MCF 10A (cell line): ENCODE data around the gene TES. TPM values are rescaled to one million over a fixed set of nuclear protein-coding genes. Genes with fewer than 3 reads are reported as not detected.

ENCODE experiments used
- BruUV-seq: library from RNA; stranded (reverse); fragments of 400-500 nt; replicated peaks from 2 replicates; lab custom pipeline; 2021; lab: Mats Ljungman, UMichigan
- CTCF ChIA-PET: fragments of 300-600 bp; sonication (Branson Sonifier 250); formaldehyde crosslinking; extraction: SDS; loops from one replicate; lab custom pipeline; 2021; ENCODE audit warnings: antibody characterized with exemption, inconsistent platforms; lab: Yijun Ruan, JAX
- POLR2A ChIA-PET: fragments of 300-600, 350-650 bp; sonication (Branson Sonifier 250); formaldehyde crosslinking; extraction: SDS; loops from one replicate; lab custom pipeline; 2020; ENCODE audit warnings: antibody characterized with exemption, inconsistent platforms; lab: Yijun Ruan, JAX
- DNase-seq: peaks from one replicate; pipeline ENCODE4 v3.0.0-alpha.2; 2018; ENCODE audit not compliant: unreplicated experiment
- H3K27ac Mint-ChIP-seq: one replicate; pipeline ENCODE4 v1.8.0; 2022; ENCODE audit warnings: mild to moderate bottlenecking, low read depth, mixed read lengths; ENCODE audit not compliant: unreplicated experiment
- H3K27me3 Mint-ChIP-seq: one replicate; pipeline ENCODE4 v1.8.0; 2022; ENCODE audit warnings: mixed read lengths; ENCODE audit not compliant: insufficient read depth, unreplicated experiment
- H3K36me3 Mint-ChIP-seq: one replicate; pipeline ENCODE4 v1.8.0; 2022; ENCODE audit warnings: mild to moderate bottlenecking, moderate library complexity, mixed read lengths; ENCODE audit not compliant: insufficient read depth, unreplicated experiment
- H3K4me1 Mint-ChIP-seq: one replicate; pipeline ENCODE4 v1.8.0; 2022; ENCODE audit warnings: mixed read lengths; ENCODE audit not compliant: insufficient read depth, unreplicated experiment
- H3K4me3 Mint-ChIP-seq: one replicate; pipeline ENCODE4 v1.8.0; 2022; ENCODE audit warnings: mild to moderate bottlenecking, moderate library complexity, mixed read lengths; ENCODE audit not compliant: unreplicated experiment
- H3K9me3 Mint-ChIP-seq: one replicate; pipeline ENCODE4 v1.8.0; 2022; ENCODE audit warnings: mixed read lengths; ENCODE audit not compliant: unreplicated experiment
- CTCF ChIP-seq: fragments of 200-600 bp; IDR thresholded peaks from one replicate; pipeline ENCODE4 v1.8.0; 2022; ENCODE audit warnings: antibody characterized with exemption, mild to moderate bottlenecking; ENCODE audit not compliant: unreplicated experiment
- intact Hi-C: fragments of 100-400 bp; cut with micrococcal nuclease; formaldehyde crosslinking; loops from 2 replicates; pipeline ENCODE4 v1.14.1; 2022
- total RNA-seq: library from RNA; stranded (reverse); gene quantifications from 2 replicates; pipeline ENCODE4 v1.2.3, GENCODE V29; 2022

Gene TES
- total RNA-seq, 1 experiment from 2014 or later: 162 TPM

DNA sequence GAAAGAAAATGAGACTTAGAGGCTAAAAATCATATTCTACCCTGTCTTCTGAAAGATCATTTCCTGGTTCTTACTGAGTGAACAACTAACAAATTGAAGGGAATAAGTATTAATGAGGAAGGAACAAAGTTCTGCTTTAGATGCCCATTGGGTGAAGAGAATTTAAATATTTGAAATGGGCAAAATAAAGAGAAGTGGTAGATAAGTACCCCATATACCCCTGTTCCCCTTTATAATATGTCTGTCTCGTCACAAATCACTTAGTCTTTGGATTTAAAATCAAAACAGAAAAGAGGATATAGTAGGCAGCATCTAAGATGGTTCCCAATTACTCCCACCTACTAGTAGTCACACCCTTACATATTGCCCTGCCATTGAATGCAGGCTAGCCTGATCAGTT is 13.2 kb downstream of the TES start:
- H3K9me3 Mint-ChIP-seq: no peaks in the 10 kb centered on the region
- H3K27ac Mint-ChIP-seq: peak overlapping the region; percentile 71
- CTCF ChIA-PET: interaction anchor here (4.0 kb wide), 1 partner anchor 12 kb away, joined by 27 read pairs; no protein-coding TSS in a partner anchor
- BruUV-seq: no TSS peak
- intact Hi-C loops: no loop called here
- no peak for TF ChIP-seq CTCF
- H3K27me3 Mint-ChIP-seq: no peaks in the 10 kb centered on the region
- DNase-seq: no peak
- no peak overlapping the region for H3K4me3 Mint-ChIP-seq
- peaks cover 44% of the 10 kb centered on the region for H3K4me1 Mint-ChIP-seq
- POLR2A ChIA-PET: interaction anchor here (1.0 to 5.6 kb wide), 3 partner anchors 10 to 47 kb away, joined by 3 to 109 read pairs (median 4); partner anchors contain the start of gene TES
- peaks cover 10% of the 10 kb centered on the region for H3K36me3 Mint-ChIP-seq

DNA sequence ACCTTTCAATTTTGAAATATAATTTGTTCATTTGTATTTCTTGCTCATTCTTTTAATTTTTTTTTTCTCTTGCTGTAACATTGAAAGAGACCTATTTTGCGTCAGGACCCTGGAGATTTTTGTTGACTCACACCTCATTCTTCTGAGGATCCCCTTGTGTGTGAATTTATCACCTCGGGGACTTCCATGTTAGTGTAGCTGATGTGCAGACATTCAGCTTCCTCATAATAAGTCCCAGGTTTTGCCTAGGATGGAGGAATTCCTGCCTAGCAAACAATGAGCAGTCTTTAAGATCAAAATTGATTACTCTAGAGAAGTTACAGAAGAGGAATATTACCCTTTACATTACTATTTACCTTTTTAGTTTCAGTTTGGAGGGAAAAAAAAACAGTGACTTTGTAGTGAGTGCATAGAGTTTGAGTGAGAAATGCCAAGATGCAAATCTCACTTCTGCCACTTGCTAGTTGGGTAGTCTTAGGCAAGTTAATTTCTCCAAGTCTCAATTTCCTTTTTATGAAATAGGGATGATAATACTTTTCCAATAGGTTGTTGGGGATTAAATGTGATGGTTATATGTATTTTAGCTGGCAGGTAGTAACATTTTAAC is 14.3 kb downstream of the TES start:
- CTCF ChIA-PET: interaction anchor here (0.6 to 4.0 kb wide), 7 partner anchors 11 to 361 kb away, joined by 3 to 27 read pairs (median 4); partner anchors contain the start of gene TES
- DNase-seq: peak; percentile 29
- POLR2A ChIA-PET: interaction anchor here (0.6 to 5.6 kb wide), 7 partner anchors 8 to 301 kb away, joined by 3 to 109 read pairs (median 4); partner anchors contain the start of gene TES
- Mint-ChIP-seq H3K4me3 (peak overlapping the region; percentile 39), H3K27ac (peak overlapping the region; percentile 71), H3K27me3 (no peaks in the 10 kb centered on the region), H3K4me1 (peaks cover 51% of the 10 kb centered on the region), H3K36me3 (peaks cover 10% of the 10 kb centered on the region), H3K9me3 (no peaks in the 10 kb centered on the region)
- BruUV-seq: no TSS peak
- TF ChIP-seq CTCF: no peak
- intact Hi-C loops: no loop called here

DNA sequence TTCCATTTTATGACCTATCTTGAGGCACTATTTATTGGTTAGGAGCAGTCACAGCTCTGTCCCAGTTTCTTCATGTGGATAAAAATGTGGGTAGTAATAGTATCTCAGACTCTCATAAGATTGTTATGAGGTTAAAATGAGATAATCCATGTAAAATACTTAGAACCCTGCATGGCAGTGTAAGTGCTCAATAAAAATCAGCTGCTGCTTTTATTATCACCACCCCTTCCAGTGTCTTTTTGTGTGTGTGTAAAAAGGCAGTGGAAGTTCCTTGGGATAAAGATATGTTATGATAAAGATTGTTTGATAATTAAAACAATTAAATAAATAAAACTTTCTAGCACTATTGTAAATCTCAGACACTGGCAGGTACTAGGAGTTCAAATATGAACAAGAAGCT is 15.5 kb downstream of the TES start:
- intact Hi-C loops: no loop called here
- Mint-ChIP-seq H3K27ac (peak overlapping the region; percentile 79), H3K4me3 (no peak overlapping the region), H3K4me1 (peaks cover 63% of the 10 kb centered on the region), H3K36me3 (peaks cover 10% of the 10 kb centered on the region), H3K9me3 (no peaks in the 10 kb centered on the region), H3K27me3 (no peaks in the 10 kb centered on the region)
- no TSS peak for BruUV-seq
- ChIA-PET POLR2A (interaction anchor here (1.0 to 5.6 kb wide), 5 partner anchors 9 to 113 kb away, joined by 3 to 109 read pairs (median 3); partner anchors contain the start of gene TES), CTCF (interaction anchor here (1.2 to 4.0 kb wide), 6 partner anchors 10 to 367 kb away, joined by 3 to 27 read pairs (median 5); partner anchors contain the start of gene TES)
- TF ChIP-seq CTCF: no peak
- DNase-seq: no peak

DNA sequence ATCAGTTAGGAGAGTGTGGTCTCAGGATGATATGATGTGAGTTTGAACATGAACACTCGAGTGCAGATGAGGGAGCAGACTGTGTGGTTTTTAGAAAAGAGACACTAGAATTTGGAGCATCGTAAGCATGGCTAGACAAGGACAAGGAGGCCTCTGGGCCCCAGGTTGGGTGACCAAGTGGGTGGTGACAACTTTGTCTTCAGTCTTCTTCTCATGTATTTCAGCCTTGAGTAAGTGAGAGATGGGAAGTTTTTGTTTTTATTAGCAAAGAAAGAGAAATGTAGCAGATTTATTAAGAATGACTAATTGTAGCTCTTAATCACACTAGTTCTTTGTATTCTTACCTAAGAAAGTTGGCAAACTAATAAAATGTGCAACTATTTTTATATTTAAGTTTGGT is 16.3 kb downstream of the TES start:
- Mint-ChIP-seq H3K4me1 (peaks cover 60% of the 10 kb centered on the region), H3K4me3 (no peak overlapping the region), H3K27ac (peak overlapping the region; percentile 79), H3K36me3 (peaks cover 10% of the 10 kb centered on the region), H3K9me3 (no peaks in the 10 kb centered on the region), H3K27me3 (no peaks in the 10 kb centered on the region)
- intact Hi-C loops: loop anchor here (1.0 kb wide), 1 partner anchor 15 kb away; no protein-coding TSS in a partner anchor
- DNase-seq: no peak
- CTCF ChIA-PET: interaction anchor here (0.7 to 4.0 kb wide), 6 partner anchors 9 to 366 kb away, joined by 3 to 27 read pairs (median 4); partner anchors contain the start of gene TES
- no TSS peak for BruUV-seq
- POLR2A ChIA-PET: interaction anchor here (1.0 to 5.6 kb wide), 6 partner anchors 10 to 275 kb away, joined by 3 to 109 read pairs (median 3); partner anchors contain the start of gene TES
- TF ChIP-seq CTCF: no peak
